HEK293 (cell line): ENCODE results near the gene THRA.

Experiments
- BCL11A ChIP-seq: fragments of 450-650 bp; formaldehyde crosslinking; IDR thresholded peaks from 2 replicates; pipeline ENCODE4 v1.5.1; 2016; ENCODE audit warnings: low read depth, missing biosample characterization, missing genetic modification characterization
- FEZF1 ChIP-seq: fragments of 450-650 bp; formaldehyde crosslinking; IDR thresholded peaks from 2 replicates; pipeline ENCODE4 v1.5.1; 2016; ENCODE audit warnings: missing biosample characterization, missing genetic modification characterization
- HOXA7 ChIP-seq: sonication (generic); formaldehyde crosslinking; IDR thresholded peaks from 2 replicates; pipeline ENCODE4 v1.8.1; 2022; ENCODE audit warnings: missing genetic modification reagents, borderline replicate concordance
- KLF7 ChIP-seq: fragments of 450-650 bp; formaldehyde crosslinking; IDR thresholded peaks from 2 replicates; pipeline ENCODE4 v1.5.1; 2016; ENCODE audit warnings: missing biosample characterization, missing genetic modification characterization, borderline replicate concordance
- SP2 ChIP-seq: fragments of 450-650 bp; formaldehyde crosslinking; IDR thresholded peaks from 2 replicates; pipeline ENCODE4 v1.5.1; 2016; ENCODE audit warnings: missing biosample characterization, missing genetic modification characterization
- TCF7L2 ChIP-seq: IDR thresholded peaks from 2 replicates; pipeline ENCODE4 v1.6.1; 2011; ENCODE audit warnings: low read depth, mild to moderate bottlenecking, inconsistent platforms, low read length, moderate library complexity, borderline replicate concordance
- ZBTB21 ChIP-seq: fragments of 450-650 bp; formaldehyde crosslinking; IDR thresholded peaks from 2 replicates; pipeline ENCODE4 v1.5.1; 2017; ENCODE audit warnings: missing biosample characterization, missing genetic modification characterization
- ZFP69B ChIP-seq: fragments of 450-650 bp; formaldehyde crosslinking; IDR thresholded peaks from 2 replicates; pipeline ENCODE4 v1.5.1; 2016; ENCODE audit warnings: missing biosample characterization, missing genetic modification characterization
- ZNF114 ChIP-seq: fragments of 450-650 bp; formaldehyde crosslinking; IDR thresholded peaks from 2 replicates; pipeline ENCODE4 v1.5.0; 2017; ENCODE audit warnings: missing biosample characterization, missing genetic modification characterization
- ZNF132 ChIP-seq: fragments of 450-650 bp; formaldehyde crosslinking; IDR thresholded peaks from 2 replicates; pipeline ENCODE4 v1.5.1; 2017; ENCODE audit warnings: missing biosample characterization, missing genetic modification characterization, borderline replicate concordance
- ZNF548 ChIP-seq: fragments of 450-650 bp; formaldehyde crosslinking; IDR thresholded peaks from 2 replicates; pipeline ENCODE4 v1.5.1; 2016; ENCODE audit warnings: missing biosample characterization, missing genetic modification characterization
- ZNF558 ChIP-seq: fragments of 450-650 bp; formaldehyde crosslinking; IDR thresholded peaks from 2 replicates; pipeline ENCODE4 v1.5.1; 2016; ENCODE audit warnings: missing biosample characterization, missing genetic modification characterization
- ZNF585B ChIP-seq: fragments of 450-650 bp; formaldehyde crosslinking; IDR thresholded peaks from 2 replicates; pipeline ENCODE4 v1.5.1; 2016; ENCODE audit warnings: missing biosample characterization, missing genetic modification characterization
- ZNF623 ChIP-seq: fragments of 450-650 bp; formaldehyde crosslinking; IDR thresholded peaks from 2 replicates; pipeline ENCODE4 v1.5.1; 2016; ENCODE audit warnings: missing biosample characterization, missing genetic modification characterization
- ZNF660 ChIP-seq: fragments of 450-650 bp; IDR thresholded peaks from 2 replicates; pipeline ENCODE4 v1.5.1; 2018; ENCODE audit warnings: missing biosample characterization, mild to moderate bottlenecking, missing genetic modification characterization
- ZNF677 ChIP-seq: fragments of 450-650 bp; IDR thresholded peaks from 2 replicates; pipeline ENCODE4 v1.5.0; 2018; ENCODE audit warnings: missing biosample characterization, mild to moderate bottlenecking, missing genetic modification characterization, moderate library complexity
- ZNF830 ChIP-seq: fragments of 450-650 bp; IDR thresholded peaks from 2 replicates; pipeline ENCODE4 v1.5.0; 2018; ENCODE audit warnings: missing biosample characterization, missing genetic modification characterization, low read depth, mild to moderate bottlenecking, moderate library complexity
- ZSCAN30 ChIP-seq: fragments of 450-650 bp; IDR thresholded peaks from 2 replicates; pipeline ENCODE4 v1.5.1; 2018; ENCODE audit warnings: missing biosample characterization, mild to moderate bottlenecking, missing genetic modification characterization, moderate library complexity
- TF ChIP-seq, protein P1 (sequence below): fragments of 450-650 bp; formaldehyde crosslinking; IDR thresholded peaks from 2 replicates; pipeline ENCODE4 v1.5.1; 2017; ENCODE audit warnings: missing biosample characterization, missing genetic modification characterization
- TF ChIP-seq, protein P2 (sequence below): sonication (generic); formaldehyde crosslinking; IDR thresholded peaks from 2 replicates; pipeline ENCODE4 v1.8.1; 2022; ENCODE audit warnings: mild to moderate bottlenecking, moderate library complexity, missing genetic modification reagents
- TF ChIP-seq, protein P3 (sequence below): fragments of 450-650 bp; formaldehyde crosslinking; IDR thresholded peaks from 2 replicates; pipeline ENCODE4; 2016; ENCODE audit warnings: missing biosample characterization, missing genetic modification characterization
- TF ChIP-seq, protein P4 (sequence below): fragments of 450-650 bp; formaldehyde crosslinking; IDR thresholded peaks from 2 replicates; pipeline ENCODE4 v1.5.1; 2016; ENCODE audit warnings: missing biosample characterization, missing genetic modification characterization
- TF ChIP-seq, protein P5 (sequence below): fragments of 450-650 bp; formaldehyde crosslinking; conservative IDR thresholded peaks from 2 replicates; pipeline ENCODE4 v1.5.1; 2016; ENCODE audit warnings: low read depth, missing biosample characterization, missing genetic modification characterization
- TF ChIP-seq, protein P6 (sequence below): fragments of 450-650 bp; formaldehyde crosslinking; optimal IDR thresholded peaks from 2 replicates; pipeline ENCODE3; 2016; ENCODE audit warnings: missing biosample characterization, mild to moderate bottlenecking, missing genetic modification characterization

Gene THRA

DNA sequence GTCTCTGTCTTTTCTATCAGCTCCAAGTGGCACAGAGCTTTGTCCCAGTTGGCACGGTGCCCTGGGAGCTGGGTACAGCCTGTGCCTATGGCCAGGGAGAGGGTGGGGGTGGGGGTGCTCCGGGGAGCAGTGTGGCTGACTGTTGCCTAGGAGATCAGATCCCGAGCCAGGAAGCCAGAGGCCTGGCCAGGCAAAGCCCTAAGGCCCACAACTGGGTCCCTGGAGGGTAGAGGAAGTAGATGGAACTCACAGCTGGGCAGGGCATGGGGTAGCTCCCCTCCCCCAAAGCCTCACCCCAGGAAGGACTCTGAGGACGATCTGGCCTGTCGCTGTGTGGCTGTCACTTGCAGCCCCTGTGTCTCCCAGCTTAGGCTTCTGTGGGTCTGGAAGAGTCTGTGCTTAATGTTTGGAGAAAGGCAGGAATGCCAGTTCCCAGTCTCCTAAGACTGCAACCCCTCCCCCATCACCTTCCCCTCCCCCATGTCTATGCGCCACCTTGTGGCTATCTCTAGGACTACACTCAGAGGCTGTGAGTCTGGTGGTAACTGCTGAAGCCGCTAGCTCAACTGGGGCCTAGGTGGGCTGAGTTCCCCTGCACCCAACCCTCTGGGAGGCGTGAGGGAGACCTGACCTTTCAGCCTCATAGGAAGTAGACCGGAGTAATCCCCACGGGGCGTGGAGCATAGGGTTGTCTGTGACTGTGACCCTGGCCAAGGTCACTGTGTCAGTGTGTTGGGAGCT lies 12.6 kb downstream of the THRA start (continued):
- TF ChIP-seq KLF7 (tag by site-specific recombination) (no peak), ZNF585B (no peak), ZNF558 (no peak), ZBTB21 (tag by site-specific recombination) (no peak), HOXA7 (no peak), ZNF623 (tag by site-specific recombination) (no peak), SP2 (tag by site-specific recombination) (no peak), ZSCAN30 (tag by site-specific recombination) (peak; percentile 56; the same call in 1 of the 2 replicates), ZNF548 (tag by site-specific recombination) (no peak), FEZF1 (no peak), BCL11A (no peak), ZNF660 (tag by site-specific recombination) (no peak), ZNF114 (no peak), ZNF677 (tag by site-specific recombination) (no peak), ZNF132 (tag by site-specific recombination) (no peak), TCF7L2 (no peak), ZNF830 (tag by site-specific recombination) (no peak), ZFP69B (peak; percentile 36; the same call in 1 of the 2 replicates)
- TF ChIP-seq, protein P1, sequence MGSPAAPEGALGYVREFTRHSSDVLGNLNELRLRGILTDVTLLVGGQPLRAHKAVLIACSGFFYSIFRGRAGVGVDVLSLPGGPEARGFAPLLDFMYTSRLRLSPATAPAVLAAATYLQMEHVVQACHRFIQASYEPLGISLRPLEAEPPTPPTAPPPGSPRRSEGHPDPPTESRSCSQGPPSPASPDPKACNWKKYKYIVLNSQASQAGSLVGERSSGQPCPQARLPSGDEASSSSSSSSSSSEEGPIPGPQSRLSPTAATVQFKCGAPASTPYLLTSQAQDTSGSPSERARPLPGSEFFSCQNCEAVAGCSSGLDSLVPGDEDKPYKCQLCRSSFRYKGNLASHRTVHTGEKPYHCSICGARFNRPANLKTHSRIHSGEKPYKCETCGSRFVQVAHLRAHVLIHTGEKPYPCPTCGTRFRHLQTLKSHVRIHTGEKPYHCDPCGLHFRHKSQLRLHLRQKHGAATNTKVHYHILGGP (tag by site-specific recombination), result no peak
- TF ChIP-seq, protein P2, sequence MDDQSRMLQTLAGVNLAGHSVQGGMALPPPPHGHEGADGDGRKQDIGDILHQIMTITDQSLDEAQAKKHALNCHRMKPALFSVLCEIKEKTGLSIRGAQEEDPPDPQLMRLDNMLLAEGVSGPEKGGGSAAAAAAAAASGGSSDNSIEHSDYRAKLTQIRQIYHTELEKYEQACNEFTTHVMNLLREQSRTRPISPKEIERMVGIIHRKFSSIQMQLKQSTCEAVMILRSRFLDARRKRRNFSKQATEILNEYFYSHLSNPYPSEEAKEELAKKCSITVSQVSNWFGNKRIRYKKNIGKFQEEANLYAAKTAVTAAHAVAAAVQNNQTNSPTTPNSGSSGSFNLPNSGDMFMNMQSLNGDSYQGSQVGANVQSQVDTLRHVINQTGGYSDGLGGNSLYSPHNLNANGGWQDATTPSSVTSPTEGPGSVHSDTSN (CRISPR knock-in tag), result no peak
- TF ChIP-seq, protein P3, sequence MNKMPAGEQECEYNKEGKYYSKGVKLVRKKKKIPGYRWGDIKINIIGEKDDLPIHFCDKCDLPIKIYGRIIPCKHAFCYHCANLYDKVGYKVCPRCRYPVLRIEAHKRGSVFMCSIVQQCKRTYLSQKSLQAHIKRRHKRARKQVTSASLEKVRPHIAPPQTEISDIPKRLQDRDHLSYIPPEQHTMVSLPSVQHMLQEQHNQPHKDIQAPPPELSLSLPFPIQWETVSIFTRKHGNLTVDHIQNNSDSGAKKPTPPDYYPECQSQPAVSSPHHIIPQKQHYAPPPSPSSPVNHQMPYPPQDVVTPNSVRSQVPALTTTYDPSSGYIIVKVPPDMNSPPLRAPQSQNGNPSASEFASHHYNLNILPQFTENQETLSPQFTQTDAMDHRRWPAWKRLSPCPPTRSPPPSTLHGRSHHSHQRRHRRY, result no peak
- TF ChIP-seq, protein P4, sequence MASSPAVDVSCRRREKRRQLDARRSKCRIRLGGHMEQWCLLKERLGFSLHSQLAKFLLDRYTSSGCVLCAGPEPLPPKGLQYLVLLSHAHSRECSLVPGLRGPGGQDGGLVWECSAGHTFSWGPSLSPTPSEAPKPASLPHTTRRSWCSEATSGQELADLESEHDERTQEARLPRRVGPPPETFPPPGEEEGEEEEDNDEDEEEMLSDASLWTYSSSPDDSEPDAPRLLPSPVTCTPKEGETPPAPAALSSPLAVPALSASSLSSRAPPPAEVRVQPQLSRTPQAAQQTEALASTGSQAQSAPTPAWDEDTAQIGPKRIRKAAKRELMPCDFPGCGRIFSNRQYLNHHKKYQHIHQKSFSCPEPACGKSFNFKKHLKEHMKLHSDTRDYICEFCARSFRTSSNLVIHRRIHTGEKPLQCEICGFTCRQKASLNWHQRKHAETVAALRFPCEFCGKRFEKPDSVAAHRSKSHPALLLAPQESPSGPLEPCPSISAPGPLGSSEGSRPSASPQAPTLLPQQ (tag by site-specific recombination), result no peak
- TF ChIP-seq, protein P5, sequence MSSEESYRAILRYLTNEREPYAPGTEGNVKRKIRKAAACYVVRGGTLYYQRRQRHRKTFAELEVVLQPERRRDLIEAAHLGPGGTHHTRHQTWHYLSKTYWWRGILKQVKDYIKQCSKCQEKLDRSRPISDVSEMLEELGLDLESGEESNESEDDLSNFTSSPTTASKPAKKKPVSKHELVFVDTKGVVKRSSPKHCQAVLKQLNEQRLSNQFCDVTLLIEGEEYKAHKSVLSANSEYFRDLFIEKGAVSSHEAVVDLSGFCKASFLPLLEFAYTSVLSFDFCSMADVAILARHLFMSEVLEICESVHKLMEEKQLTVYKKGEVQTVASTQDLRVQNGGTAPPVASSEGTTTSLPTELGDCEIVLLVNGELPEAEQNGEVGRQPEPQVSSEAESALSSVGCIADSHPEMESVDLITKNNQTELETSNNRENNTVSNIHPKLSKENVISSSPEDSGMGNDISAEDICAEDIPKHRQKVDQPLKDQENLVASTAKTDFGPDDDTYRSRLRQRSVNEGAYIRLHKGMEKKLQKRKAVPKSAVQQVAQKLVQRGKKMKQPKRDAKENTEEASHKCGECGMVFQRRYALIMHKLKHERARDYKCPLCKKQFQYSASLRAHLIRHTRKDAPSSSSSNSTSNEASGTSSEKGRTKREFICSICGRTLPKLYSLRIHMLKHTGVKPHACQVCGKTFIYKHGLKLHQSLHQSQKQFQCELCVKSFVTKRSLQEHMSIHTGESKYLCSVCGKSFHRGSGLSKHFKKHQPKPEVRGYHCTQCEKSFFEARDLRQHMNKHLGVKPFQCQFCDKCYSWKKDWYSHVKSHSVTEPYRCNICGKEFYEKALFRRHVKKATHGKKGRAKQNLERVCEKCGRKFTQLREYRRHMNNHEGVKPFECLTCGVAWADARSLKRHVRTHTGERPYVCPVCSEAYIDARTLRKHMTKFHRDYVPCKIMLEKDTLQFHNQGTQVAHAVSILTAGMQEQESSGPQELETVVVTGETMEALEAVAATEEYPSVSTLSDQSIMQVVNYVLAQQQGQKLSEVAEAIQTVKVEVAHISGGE, result no peak
- TF ChIP-seq, protein P6, sequence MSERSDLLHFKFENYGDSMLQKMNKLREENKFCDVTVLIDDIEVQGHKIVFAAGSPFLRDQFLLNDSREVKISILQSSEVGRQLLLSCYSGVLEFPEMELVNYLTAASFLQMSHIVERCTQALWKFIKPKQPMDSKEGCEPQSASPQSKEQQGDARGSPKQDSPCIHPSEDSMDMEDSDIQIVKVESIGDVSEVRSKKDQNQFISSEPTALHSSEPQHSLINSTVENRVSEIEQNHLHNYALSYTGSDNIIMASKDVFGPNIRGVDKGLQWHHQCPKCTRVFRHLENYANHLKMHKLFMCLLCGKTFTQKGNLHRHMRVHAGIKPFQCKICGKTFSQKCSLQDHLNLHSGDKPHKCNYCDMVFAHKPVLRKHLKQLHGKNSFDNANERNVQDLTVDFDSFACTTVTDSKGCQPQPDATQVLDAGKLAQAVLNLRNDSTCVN (tag by site-specific recombination), result no peak
